Neural crest cell (in vitro differentiated cells): ENCODE data around the gene ZNF473. TPM values are rescaled to one million over a fixed set of nuclear protein-coding genes. Genes with fewer than 3 reads are reported as not detected.

Experiments
- DNase-seq: peaks from one replicate; pipeline ENCODE4 v3.0.0; 2021; ENCODE audit warnings: low read depth, mixed read lengths, low spot score
- H3K27ac Mint-ChIP-seq: one replicate; pipeline ENCODE4 v1.8.0; 2021; ENCODE audit warnings: mild to moderate bottlenecking, mixed read lengths; ENCODE audit not compliant: unreplicated experiment
- H3K27me3 Mint-ChIP-seq: 2 replicates; pipeline ENCODE4 v1.8.0; 2021; ENCODE audit warnings: low read depth, mild to moderate bottlenecking, mixed read lengths
- H3K36me3 Mint-ChIP-seq: 2 replicates; pipeline ENCODE4 v1.8.0; 2021; ENCODE audit warnings: low read depth, mild to moderate bottlenecking, mixed read lengths
- H3K4me1 Mint-ChIP-seq: 2 replicates; pipeline ENCODE4 v1.8.0; 2021; ENCODE audit warnings: mixed read lengths
- H3K4me3 Mint-ChIP-seq: one replicate; pipeline ENCODE4 v1.8.0; 2021; ENCODE audit warnings: mild to moderate bottlenecking, mixed read lengths
- H3K9me3 Mint-ChIP-seq: 2 replicates; pipeline ENCODE4 v1.8.0; 2021; ENCODE audit warnings: mixed read lengths
- total RNA-seq: library from RNA; stranded (reverse); gene quantifications from 2 replicates; pipeline ENCODE4 v1.2.1, GENCODE V29; 2021
- TF ChIP-seq, protein P1 (sequence below): fragments of 200-600 bp; sonication (generic); conservative IDR thresholded peaks from 2 replicates; pipeline ENCODE4 v1.5.0; 2021; ENCODE audit warnings: antibody characterized with exemption, mild to moderate bottlenecking

Gene ZNF473
- total RNA-seq, 1 donor from 2014 or later = 23.3 TPM

DNA sequence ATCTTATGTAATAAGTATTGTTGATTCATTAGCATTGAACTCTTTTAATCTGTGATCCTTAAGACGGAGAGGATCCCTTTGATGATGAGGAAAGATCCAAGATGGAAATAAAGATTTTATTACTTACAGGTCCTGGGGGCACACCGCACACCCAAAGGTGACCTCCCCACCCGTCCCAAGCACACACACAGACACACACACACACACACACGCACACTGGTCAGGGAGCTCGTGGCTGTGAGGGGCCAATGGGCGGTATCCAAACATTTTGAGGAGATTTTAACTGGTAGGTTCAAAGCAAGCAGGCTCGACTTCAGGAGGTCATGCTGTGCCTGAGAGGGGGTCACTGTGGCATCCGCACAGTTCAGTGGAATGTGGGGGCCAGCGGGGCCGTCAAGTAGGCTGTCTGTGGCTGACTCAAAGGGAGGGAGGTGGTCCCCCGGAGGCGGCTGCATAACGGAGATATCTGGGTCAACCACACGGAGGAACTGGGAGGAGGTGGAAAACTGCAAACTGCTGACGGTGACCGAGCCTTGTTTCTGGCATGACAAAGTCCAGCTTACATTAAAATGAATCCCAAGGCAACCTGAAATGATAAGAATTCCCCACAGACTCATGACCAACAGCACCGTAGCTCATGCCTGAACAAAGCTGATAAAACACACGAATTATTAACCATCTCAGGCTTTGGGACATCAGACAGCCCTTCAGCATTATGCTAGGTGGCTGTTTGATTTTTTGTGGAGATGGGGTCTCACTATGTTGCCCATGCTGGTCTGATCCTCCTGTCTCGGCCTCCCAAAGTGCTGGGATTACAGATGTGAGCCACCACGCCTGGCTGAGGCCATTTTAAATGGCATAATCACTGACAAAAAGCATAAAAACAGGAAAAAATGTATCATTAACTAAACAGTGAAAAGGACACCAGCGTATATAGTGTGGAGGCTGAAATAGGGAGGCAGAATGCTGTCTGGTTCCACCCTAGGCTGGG, 43.9 kb upstream of the ZNF473 start:
- Mint-ChIP-seq H3K9me3 (no peaks in the 10 kb centered on the region), H3K4me1 (no peaks in the 10 kb centered on the region), H3K36me3 (no peaks in the 10 kb centered on the region), H3K27ac (no peak overlapping the region), H3K27me3 (no peaks in the 10 kb centered on the region), H3K4me3 (no peak overlapping the region)
- DNase-seq = no peak
- TF ChIP-seq, protein P1, sequence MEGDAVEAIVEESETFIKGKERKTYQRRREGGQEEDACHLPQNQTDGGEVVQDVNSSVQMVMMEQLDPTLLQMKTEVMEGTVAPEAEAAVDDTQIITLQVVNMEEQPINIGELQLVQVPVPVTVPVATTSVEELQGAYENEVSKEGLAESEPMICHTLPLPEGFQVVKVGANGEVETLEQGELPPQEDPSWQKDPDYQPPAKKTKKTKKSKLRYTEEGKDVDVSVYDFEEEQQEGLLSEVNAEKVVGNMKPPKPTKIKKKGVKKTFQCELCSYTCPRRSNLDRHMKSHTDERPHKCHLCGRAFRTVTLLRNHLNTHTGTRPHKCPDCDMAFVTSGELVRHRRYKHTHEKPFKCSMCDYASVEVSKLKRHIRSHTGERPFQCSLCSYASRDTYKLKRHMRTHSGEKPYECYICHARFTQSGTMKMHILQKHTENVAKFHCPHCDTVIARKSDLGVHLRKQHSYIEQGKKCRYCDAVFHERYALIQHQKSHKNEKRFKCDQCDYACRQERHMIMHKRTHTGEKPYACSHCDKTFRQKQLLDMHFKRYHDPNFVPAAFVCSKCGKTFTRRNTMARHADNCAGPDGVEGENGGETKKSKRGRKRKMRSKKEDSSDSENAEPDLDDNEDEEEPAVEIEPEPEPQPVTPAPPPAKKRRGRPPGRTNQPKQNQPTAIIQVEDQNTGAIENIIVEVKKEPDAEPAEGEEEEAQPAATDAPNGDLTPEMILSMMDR = no peak

DNA sequence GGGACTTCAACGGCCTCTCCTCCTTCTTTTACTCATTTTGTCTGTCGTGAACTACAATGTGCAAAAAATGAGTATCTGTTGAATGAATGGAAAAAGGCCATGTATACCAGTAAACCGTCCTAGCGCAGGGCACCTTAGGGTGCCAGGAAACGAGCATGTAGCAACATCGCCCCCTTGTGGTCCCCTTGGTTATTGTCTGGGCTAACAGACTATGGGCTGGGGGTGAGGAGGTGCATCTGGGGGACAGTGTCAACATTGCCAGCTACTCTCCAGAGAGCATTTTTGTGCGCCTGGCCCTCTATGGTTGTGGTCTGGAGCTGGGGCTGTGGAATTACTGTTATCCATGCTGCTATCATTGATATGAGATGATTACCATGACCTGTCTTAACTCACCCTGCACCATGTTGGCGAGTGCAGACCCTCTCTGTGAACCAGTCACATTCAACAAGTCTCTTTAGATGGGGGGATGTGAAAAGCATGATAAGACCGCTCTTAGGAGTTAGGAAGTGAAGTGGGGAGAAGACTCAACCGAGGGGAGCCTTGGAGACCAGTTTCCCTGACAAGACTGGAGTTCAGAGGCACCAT, 42.1 kb upstream of the ZNF473 start:
- TF ChIP-seq, protein P1 = peak; percentile 92
- H3K36me3 Mint-ChIP-seq = peaks cover 3% of the 10 kb centered on the region
- no peak overlapping the region for H3K4me3 Mint-ChIP-seq
- H3K27me3 Mint-ChIP-seq = no peaks in the 10 kb centered on the region
- DNase-seq = peak; percentile 55
- no peak overlapping the region for H3K27ac Mint-ChIP-seq
- peaks cover 4% of the 10 kb centered on the region for H3K4me1 Mint-ChIP-seq
- peaks cover 2% of the 10 kb centered on the region for H3K9me3 Mint-ChIP-seq

DNA sequence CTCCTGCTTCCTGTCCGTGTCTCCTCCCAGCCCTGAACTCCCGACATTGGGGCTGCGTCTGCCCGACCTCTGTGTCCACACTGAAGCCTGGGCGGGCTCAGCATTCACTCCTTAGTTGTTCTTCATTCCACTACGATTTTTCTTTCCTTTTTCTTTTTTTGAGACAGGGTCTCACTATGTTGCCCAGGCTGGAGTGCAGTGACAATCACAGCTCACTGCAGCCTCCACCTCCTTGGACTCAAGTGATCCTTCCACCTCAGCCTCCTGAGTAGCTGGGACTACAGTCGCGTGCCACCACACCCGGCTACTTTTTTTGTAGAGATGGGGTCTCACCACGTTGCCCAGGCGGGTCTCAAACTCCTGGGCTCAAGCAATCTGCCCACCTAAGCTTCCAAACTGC, 41.3 kb upstream of the ZNF473 start:
- Mint-ChIP-seq H3K27ac (no peak overlapping the region), H3K36me3 (peaks cover 3% of the 10 kb centered on the region), H3K4me3 (no peak overlapping the region), H3K4me1 (peaks cover 4% of the 10 kb centered on the region), H3K9me3 (peaks cover 2% of the 10 kb centered on the region), H3K27me3 (no peaks in the 10 kb centered on the region)
- TF ChIP-seq, protein P1 = no peak
- no peak for DNase-seq

DNA sequence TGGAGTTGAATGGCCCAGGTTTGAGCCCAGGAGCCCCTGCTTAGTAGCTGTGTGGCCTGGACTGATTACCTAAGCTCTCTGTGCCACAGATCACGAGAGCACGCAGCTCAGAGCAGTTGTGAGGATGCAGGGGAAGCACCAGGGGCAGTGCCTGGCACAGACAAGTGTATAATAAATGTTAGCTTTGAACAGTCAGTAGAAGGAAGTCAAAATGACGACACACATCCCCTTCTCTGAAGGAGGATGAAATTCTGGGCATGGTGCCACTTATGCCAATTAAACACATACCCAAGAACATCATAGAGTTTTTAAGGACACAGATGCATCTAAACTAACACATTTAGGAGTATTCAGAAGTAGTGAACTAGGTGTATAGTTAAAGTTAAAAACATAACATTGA, 39.9 kb upstream of the ZNF473 start:
- no peak for DNase-seq
- no peaks in the 10 kb centered on the region for H3K27me3 Mint-ChIP-seq
- no peak overlapping the region for H3K27ac Mint-ChIP-seq
- H3K9me3 Mint-ChIP-seq = peaks cover 2% of the 10 kb centered on the region
- H3K4me1 Mint-ChIP-seq = peaks cover 4% of the 10 kb centered on the region
- peaks cover 3% of the 10 kb centered on the region for H3K36me3 Mint-ChIP-seq
- TF ChIP-seq, protein P1 = no peak
- no peak overlapping the region for H3K4me3 Mint-ChIP-seq

DNA sequence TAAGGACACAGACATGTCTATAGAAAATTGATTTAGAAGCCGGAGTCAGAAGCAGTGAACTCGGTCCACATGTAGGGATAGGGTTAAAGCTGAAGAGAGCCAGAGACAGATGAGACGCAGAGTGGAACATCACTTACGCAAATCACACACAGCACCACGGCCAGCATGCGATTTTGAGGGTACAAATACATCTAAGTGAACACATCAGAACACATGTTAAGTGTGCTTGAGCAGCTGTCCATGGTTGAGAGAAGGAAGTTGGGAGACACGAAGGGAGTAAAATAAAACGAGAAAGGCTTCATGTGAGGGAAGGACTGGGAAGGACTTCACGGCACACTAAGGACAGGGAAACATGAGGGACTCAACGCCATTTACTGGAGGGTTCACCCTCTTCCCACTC, 39.5 kb upstream of the ZNF473 start:
- TF ChIP-seq, protein P1 = no peak
- Mint-ChIP-seq H3K4me3 (no peak overlapping the region), H3K4me1 (peaks cover 4% of the 10 kb centered on the region), H3K27me3 (no peaks in the 10 kb centered on the region), H3K9me3 (peaks cover 2% of the 10 kb centered on the region), H3K36me3 (peaks cover 3% of the 10 kb centered on the region), H3K27ac (no peak overlapping the region)
- no peak for DNase-seq
